ENCODE results near the gene NCKAP5. TPM values are rescaled to one million over a fixed set of nuclear protein-coding genes. Genes with fewer than 3 reads are reported as not detected.

NCKAP5 gene
- total RNA-seq, 2 donors from 2014 or later, result 2.0 to 7.1 TPM

GRCh38 chr2:133371286-133371685 lies 197.0 kb downstream of the NCKAP5 start:
- Histone ChIP-seq H3K9me3 (no peaks in the 10 kb centered on the region), H3K27me3 (replicated peaks; ENCODE audit: insufficient read depth) (no peaks in the 10 kb centered on the region), H3K36me3 (no peaks in the 10 kb centered on the region), H3K27ac (no peak overlapping the region), H3K4me3 (no peak overlapping the region), H3K4me1 (replicated peaks) (no peaks in the 10 kb centered on the region)
- intact Hi-C loops (cut with DNase I), result no loop called here
- TF ChIP-seq, protein P1, sequence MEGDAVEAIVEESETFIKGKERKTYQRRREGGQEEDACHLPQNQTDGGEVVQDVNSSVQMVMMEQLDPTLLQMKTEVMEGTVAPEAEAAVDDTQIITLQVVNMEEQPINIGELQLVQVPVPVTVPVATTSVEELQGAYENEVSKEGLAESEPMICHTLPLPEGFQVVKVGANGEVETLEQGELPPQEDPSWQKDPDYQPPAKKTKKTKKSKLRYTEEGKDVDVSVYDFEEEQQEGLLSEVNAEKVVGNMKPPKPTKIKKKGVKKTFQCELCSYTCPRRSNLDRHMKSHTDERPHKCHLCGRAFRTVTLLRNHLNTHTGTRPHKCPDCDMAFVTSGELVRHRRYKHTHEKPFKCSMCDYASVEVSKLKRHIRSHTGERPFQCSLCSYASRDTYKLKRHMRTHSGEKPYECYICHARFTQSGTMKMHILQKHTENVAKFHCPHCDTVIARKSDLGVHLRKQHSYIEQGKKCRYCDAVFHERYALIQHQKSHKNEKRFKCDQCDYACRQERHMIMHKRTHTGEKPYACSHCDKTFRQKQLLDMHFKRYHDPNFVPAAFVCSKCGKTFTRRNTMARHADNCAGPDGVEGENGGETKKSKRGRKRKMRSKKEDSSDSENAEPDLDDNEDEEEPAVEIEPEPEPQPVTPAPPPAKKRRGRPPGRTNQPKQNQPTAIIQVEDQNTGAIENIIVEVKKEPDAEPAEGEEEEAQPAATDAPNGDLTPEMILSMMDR (IDR thresholded peaks at IDR 0.05), result no peak
- no peak for TF ChIP-seq POLR2A (IDR thresholded peaks at IDR 0.05)
- no peak for TF ChIP-seq POLR2AphosphoS5 (IDR thresholded peaks at IDR 0.05)
- 86% methylated on average over 3 of the region's 3 CpGs for WGBS
- DNase-seq (ENCODE audit: low spot score), result no peak

DNA sequence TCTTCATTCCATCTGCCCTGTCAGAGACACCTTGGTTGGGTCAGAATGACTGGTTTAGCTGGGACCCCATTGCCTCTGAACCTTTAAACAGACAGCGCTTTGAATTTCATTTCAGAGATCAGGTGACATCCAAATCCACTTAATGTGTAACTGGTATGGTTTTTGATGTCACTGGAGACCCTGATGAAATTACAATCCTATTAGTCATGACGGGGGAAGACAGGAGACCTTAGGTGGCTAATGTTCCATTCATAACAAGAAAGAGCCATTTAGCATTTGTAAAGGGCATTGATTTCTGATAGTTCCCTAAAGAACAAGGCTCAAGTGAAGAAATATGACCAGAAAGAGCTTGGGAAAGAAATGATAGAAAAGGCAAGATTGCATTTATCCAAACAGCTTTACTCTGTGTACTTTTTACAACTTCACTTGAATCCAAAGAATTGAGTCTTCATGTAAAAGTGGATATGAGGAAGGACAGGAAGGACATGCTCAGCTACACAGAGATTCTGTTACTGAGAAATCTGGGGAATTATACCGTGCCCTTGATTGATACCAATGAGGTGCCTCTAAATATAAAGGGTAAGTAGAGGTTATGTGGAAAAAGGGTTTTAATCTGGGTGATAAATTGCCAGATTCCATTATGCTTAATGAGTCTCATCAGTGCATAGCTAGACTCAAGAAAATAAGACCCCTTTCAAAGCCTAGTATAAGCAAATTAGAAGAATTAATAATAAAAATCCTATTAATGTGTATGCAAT lies 198.2 kb downstream of the NCKAP5 start:
- H3K4me3 ChIP-seq, result no peak overlapping the region

DNA sequence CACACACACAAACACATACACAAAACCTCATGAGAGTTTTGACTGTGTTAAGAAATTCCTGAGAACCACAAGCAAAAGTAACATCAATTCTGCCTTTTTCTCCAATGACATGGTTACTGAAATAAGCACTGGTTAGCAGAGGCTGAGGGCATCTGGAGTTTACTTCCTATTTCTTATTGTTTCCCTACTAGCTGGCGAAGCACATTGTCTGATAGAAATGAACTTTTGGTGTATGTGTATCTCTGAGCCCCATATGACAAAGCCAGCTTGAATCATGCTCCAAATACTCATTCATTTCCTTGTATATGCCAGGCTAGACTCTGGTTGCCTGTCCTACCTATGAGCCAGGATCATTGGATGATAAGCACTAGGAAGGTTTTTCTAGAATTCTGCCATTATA lies 203.1 kb downstream of the NCKAP5 start:
- whole genome bisulfite sequencing, result 86% methylated on average over 1 of the region's 1 CpG
- H3K9me3 ChIP-seq, result no peaks in the 10 kb centered on the region
- H3K4me1 ChIP-seq (replicated peaks), result no peaks in the 10 kb centered on the region
- no peak overlapping the region for H3K27ac ChIP-seq
- H3K36me3 ChIP-seq, result no peaks in the 10 kb centered on the region
- intact Hi-C loops (cut with DNase I), result no loop called here
- H3K4me3 ChIP-seq, result no peak overlapping the region
- no peaks in the 10 kb centered on the region for H3K27me3 ChIP-seq (replicated peaks; ENCODE audit: insufficient read depth)
- DNase-seq (ENCODE audit: low spot score), result no peak
- TF ChIP-seq POLR2AphosphoS5 (IDR thresholded peaks at IDR 0.05), result no peak
- TF ChIP-seq, protein P1 (IDR thresholded peaks at IDR 0.05), result no peak
- TF ChIP-seq POLR2A (IDR thresholded peaks at IDR 0.05), result no peak

More for the DNA sequence above, 198.2 kb downstream of the NCKAP5 start:
- no peaks in the 10 kb centered on the region for H3K9me3 ChIP-seq
- H3K4me1 ChIP-seq (replicated peaks), result no peaks in the 10 kb centered on the region
- 72% methylated on average over 3 of the region's 3 CpGs for WGBS
- no peak overlapping the region for H3K27ac ChIP-seq
- no peaks in the 10 kb centered on the region for H3K27me3 ChIP-seq (replicated peaks; ENCODE audit: insufficient read depth)
- TF ChIP-seq, protein P1 (IDR thresholded peaks at IDR 0.05), result no peak
- no peak for TF ChIP-seq POLR2AphosphoS5 (IDR thresholded peaks at IDR 0.05)
- no peak for TF ChIP-seq POLR2A (IDR thresholded peaks at IDR 0.05)
- DNase-seq (ENCODE audit: low spot score), result no peak
- H3K36me3 ChIP-seq, result no peaks in the 10 kb centered on the region
- intact Hi-C loops (cut with DNase I), result no loop called here

- TF ChIP-seq, protein P1 (IDR thresholded peaks at IDR 0.05), result no peak
- TF ChIP-seq POLR2AphosphoS5 (IDR thresholded peaks at IDR 0.05) (no peak), POLR2A (IDR thresholded peaks at IDR 0.05) (no peak)
- H3K36me3 ChIP-seq, result no peaks in the 10 kb centered on the region
- H3K4me1 ChIP-seq (replicated peaks), result no peaks in the 10 kb centered on the region
- intact Hi-C loops (cut with DNase I), result no loop called here
- WGBS, result 76% methylated on average over 3 of the region's 3 CpGs
- no peak overlapping the region for H3K4me3 ChIP-seq
- no peak for DNase-seq (ENCODE audit: low spot score)
- no peaks in the 10 kb centered on the region for H3K9me3 ChIP-seq
- no peak overlapping the region for H3K27ac ChIP-seq
- H3K27me3 ChIP-seq (replicated peaks; ENCODE audit: insufficient read depth), result no peaks in the 10 kb centered on the region
Measured at GRCh38 chr2:133364636-133365035, 203.6 kb downstream of the NCKAP5 start.

DNA sequence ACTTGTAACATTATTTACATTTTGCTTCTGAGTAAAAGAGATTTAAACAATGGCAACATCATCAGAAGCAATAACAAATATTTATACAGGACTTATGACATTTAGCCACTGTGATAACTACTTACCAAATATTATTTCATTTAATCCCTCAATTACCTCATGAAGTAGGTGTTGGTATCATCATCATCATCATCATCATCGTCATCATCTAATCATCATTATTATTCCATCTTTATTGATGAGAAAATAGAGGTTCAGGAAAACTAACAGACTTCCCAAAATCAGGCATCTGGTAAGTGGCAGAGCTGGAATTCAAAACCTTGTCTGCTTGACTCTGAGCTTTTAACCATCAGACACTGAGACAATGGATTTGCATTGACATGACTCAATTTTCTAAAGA lies 204.4 kb downstream of the NCKAP5 start:
- DNase-seq (ENCODE audit: low spot score), result no peak
- TF ChIP-seq POLR2A (IDR thresholded peaks at IDR 0.05), result no peak
- TF ChIP-seq, protein P1 (IDR thresholded peaks at IDR 0.05), result no peak
- no peak for TF ChIP-seq POLR2AphosphoS5 (IDR thresholded peaks at IDR 0.05)
- intact Hi-C loops (cut with DNase I), result no loop called here
- no peaks in the 10 kb centered on the region for H3K36me3 ChIP-seq
- H3K9me3 ChIP-seq, result no peaks in the 10 kb centered on the region
- H3K4me3 ChIP-seq, result no peak overlapping the region
- H3K4me1 ChIP-seq (replicated peaks), result no peaks in the 10 kb centered on the region
- no peaks in the 10 kb centered on the region for H3K27me3 ChIP-seq (replicated peaks; ENCODE audit: insufficient read depth)
- WGBS, result 94% methylated on average over 1 of the region's 1 CpG
- H3K27ac ChIP-seq, result no peak overlapping the region

Measured in prostate gland (tissue), 2 donors.